HepG2 (cell line): ENCODE data around the gene FRMD5. TPM values are rescaled to one million over a fixed set of nuclear protein-coding genes. Genes with fewer than 3 reads are reported as not detected.

Source experiments
- ATAC-seq: fragments of 200-7000 bp; cut with Tn5 transposase; 3 replicates; pipeline ENCODE4 v1.9.1; 2020; ENCODE audit warnings: mild to moderate bottlenecking, moderate library complexity
- BruUV-seq: library from RNA; stranded (reverse); fragments of 400-500 nt; replicated peaks from 2 replicates; lab custom pipeline; 2021; lab: Mats Ljungman, UMichigan
- CTCF ChIA-PET: fragments of 300-600 bp; formaldehyde crosslinking; extraction: SDS; loops from one replicate; lab custom pipeline; 2021; ENCODE audit warnings: low total read pairs, inconsistent platforms, low intra/inter-chr PET ratio; lab: Yijun Ruan, JAX
- POLR2A ChIA-PET: fragments of 350-600 bp; sonication (Branson Sonifier 250); formaldehyde crosslinking; loops from one replicate; lab custom pipeline; 2020; ENCODE audit warnings: antibody characterized with exemption, inconsistent platforms; lab: Yijun Ruan, JAX
- DNase-seq: peaks from one replicate; pipeline ENCODE4 v3.0.0-alpha.2; 2015; ENCODE audit warnings: low spot score
- FAIRE-seq: peaks from 3 replicates; lab custom pipeline; 2011; peaks lifted over from hg19 to GRCh38; lab: Jason Lieb, UNC
- H2AFZ ChIP-seq: one replicate; pipeline ENCODE4 v1.6.1; 2011; ENCODE audit warnings: low read length, inconsistent platforms
- H3K27ac ChIP-seq: fragments of 300-600 bp; 3 replicates; pipeline ENCODE4 v1.8.0; 2011; ENCODE audit warnings: mixed run types, mild to moderate bottlenecking, mixed read lengths, low read length, inconsistent platforms; ENCODE audit not compliant: insufficient read depth; ENCODE audit errors: extremely low read length
- H3K27me3 ChIP-seq, 2 experiments: fragments of 200-600 bp in 1 of 2; 2 replicates in 1 of 2; 3 replicates in 1 of 2; pipeline versions ENCODE4 v1.6.0 to v1.8.0; 2011; ENCODE audit warnings: low read length in 2 of 2, mild to moderate bottlenecking in 2 of 2, moderate library complexity in 2 of 2, inconsistent platforms in 1 of 2; ENCODE audit not compliant: insufficient read depth in 2 of 2, control insufficient read depth in 1 of 2
- H3K36me3 ChIP-seq, 2 experiments: fragments of 200-600 bp in 1 of 2; replicated peaks in 1 of 2; 2 replicates in 1 of 2; 3 replicates in 1 of 2; pipeline versions ENCODE4 v1.5.1 to v1.8.0; 2011; ENCODE audit warnings: low read length in 2 of 2, inconsistent platforms in 1 of 2; ENCODE audit not compliant: insufficient read depth in 2 of 2, control insufficient read depth in 1 of 2
- H3K4me1 ChIP-seq: 2 replicates; pipeline ENCODE4 v1.5.1; 2012; ENCODE audit warnings: low read length, inconsistent platforms; ENCODE audit not compliant: insufficient read depth
- H3K4me2 ChIP-seq: 2 replicates; pipeline ENCODE4 v1.6.0; 2011; ENCODE audit warnings: low read depth, low read length, inconsistent platforms
- H3K4me3 ChIP-seq, 3 experiments: fragments of 200-600 bp in 1 of 3; sonication (generic), shearing (Covaris generic) in 1 of 3; replicated peaks in 1 of 3; 2 replicates each; pipeline ENCODE4 v1.5.1; 2011 to 2016; ENCODE audit warnings: low read length in 3 of 3, inconsistent platforms in 2 of 3, low read depth in 2 of 3, mild to moderate bottlenecking in 2 of 3, control low read depth in 1 of 3, mixed read lengths in 1 of 3; ENCODE audit not compliant: insufficient read depth in 1 of 3
- H3K79me2 ChIP-seq: one replicate; pipeline ENCODE4 v1.6.1; 2011; ENCODE audit warnings: low read length, inconsistent platforms; ENCODE audit not compliant: insufficient read depth
- H3K9ac ChIP-seq: 2 replicates; pipeline ENCODE4 v1.6.0; 2011; ENCODE audit warnings: mild to moderate bottlenecking, low read depth, low read length, inconsistent platforms; ENCODE audit not compliant: insufficient read depth
- H3K9me3 ChIP-seq: 2 replicates; pipeline ENCODE4 v1.5.1; 2012; ENCODE audit warnings: mild to moderate bottlenecking, low read length
- H4K20me1 ChIP-seq: 2 replicates; pipeline ENCODE4 v1.6.0; 2011; ENCODE audit warnings: inconsistent platforms, mild to moderate bottlenecking, low read length, moderate library complexity; ENCODE audit not compliant: insufficient read depth
- DR1 ChIP-seq: sonication (generic); formaldehyde crosslinking; IDR thresholded peaks from 2 replicates; pipeline ENCODE4 v1.8.0; 2021; ENCODE audit warnings: mild to moderate bottlenecking, missing genetic modification reagents, inconsistent platforms
- HMGA1 ChIP-seq: sonication (generic); formaldehyde crosslinking; conservative IDR thresholded peaks from 2 replicates; pipeline ENCODE4 v1.4.0; 2020; ENCODE audit warnings: missing genetic modification reagents
- MEIS1 ChIP-seq: sonication (generic); formaldehyde crosslinking; IDR thresholded peaks from 2 replicates; pipeline ENCODE4 v1.9.0; 2021; ENCODE audit warnings: mild to moderate bottlenecking, missing genetic modification reagents, moderate library complexity, borderline replicate concordance
- RFX5 ChIP-seq: IDR thresholded peaks from 2 replicates; pipeline ENCODE4 v1.6.1; 2011; ENCODE audit warnings: low read depth, low read length, improper control_type of control experiment
- SETDB1 ChIP-seq: sonication (generic); formaldehyde crosslinking; IDR thresholded peaks from 2 replicates; pipeline ENCODE4 v1.5.1; 2020; ENCODE audit warnings: missing genetic modification reagents, mild to moderate bottlenecking, borderline replicate concordance
- ZFP37 ChIP-seq: sonication (generic); formaldehyde crosslinking; IDR thresholded peaks from 2 replicates; pipeline ENCODE4 v1.4.0; 2020; ENCODE audit warnings: missing genetic modification reagents, borderline replicate concordance
- ZNF124 ChIP-seq: sonication (generic); formaldehyde crosslinking; IDR thresholded peaks from 2 replicates; pipeline ENCODE4 v1.4.0; 2020; ENCODE audit warnings: missing genetic modification reagents
- ZNF550 ChIP-seq: sonication (generic); formaldehyde crosslinking; IDR thresholded peaks from 2 replicates; pipeline ENCODE4 v1.4.0; 2020; ENCODE audit warnings: mild to moderate bottlenecking, missing genetic modification reagents, borderline replicate concordance
- ZNF563 ChIP-seq: sonication (generic); formaldehyde crosslinking; IDR thresholded peaks from 2 replicates; pipeline ENCODE4 v1.8.0; 2022; ENCODE audit warnings: mild to moderate bottlenecking, moderate library complexity, missing genetic modification reagents
- WGBS: methylation state at CpG from one replicate; pipeline ENCODE4 v1.1.6; 2017; ENCODE audit warnings: low lambda C conversion rate; 5-methylcytosine and 5-hydroxymethylcytosine counted together
- in situ Hi-C: cut with HindIII; loops from 2 replicates; pipeline ENCODE4 v1.10.0; 2017; ENCODE audit warnings: low pct_unique_long_range_greater_than_20kb; ENCODE audit not compliant: extremely low pct_ligation_motif_present
- intact Hi-C: fragments of 100-400 bp; cut with micrococcal nuclease; formaldehyde crosslinking; loops from one replicate; pipeline ENCODE4 v1.10.0; 2022; ENCODE audit not compliant: unreplicated experiment
- polyA plus RNA-seq, 8 experiments: library from polyadenylated mRNA; depleted of rRNA in 3 of 8; stranded (reverse) in 7 of 8; unstranded in 1 of 8; fragments of >200 nt; fragmentation: Illumina TruSeq in 4 of 8; extraction: Trizol in 4 of 8; gene quantifications; 2 replicates each; pipeline versions ENCODE4 v1.2.1 to v1.2.3, GENCODE V29; 2011 to 2016; ENCODE audit warnings: low read depth in 4 of 8, missing spikeins in 1 of 8, mixed read lengths in 1 of 8; ENCODE audit not compliant: insufficient read depth in 1 of 8
- total RNA-seq, 5 experiments: library from RNA; depleted of rRNA; stranded (reverse); fragments of >200 nt; fragmentation: Illumina TruSeq; extraction: Trizol; gene quantifications; 2 replicates each; pipeline ENCODE4 v1.2.3, GENCODE V29; 2016; ENCODE audit warnings: low read depth in 1 of 5
- TF ChIP-seq, protein P1 (sequence below): IDR thresholded peaks from 2 replicates; pipeline ENCODE4 v1.6.1; 2016; ENCODE audit warnings: mild to moderate bottlenecking, missing biosample characterization, missing genetic modification reagents
- TF ChIP-seq, protein P2 (sequence below): sonication (generic); formaldehyde crosslinking; IDR thresholded peaks from 2 replicates; pipeline ENCODE4 v1.8.1; 2023; ENCODE audit warnings: missing genetic modification reagents, mild to moderate bottlenecking, borderline replicate concordance
- TF ChIP-seq, protein P3 (sequence below): sonication (generic); formaldehyde crosslinking; IDR thresholded peaks from 2 replicates; pipeline ENCODE4 v1.8.0; 2022; ENCODE audit warnings: mild to moderate bottlenecking, missing genetic modification reagents, borderline replicate concordance

FRMD5 gene
- total and polyA plus RNA-seq, 2 of the 13 experiments (the other 11 are each of a cell fraction or from before 2014, with no cell fraction given), result 0.93 to 1.5 TPM

DNA sequence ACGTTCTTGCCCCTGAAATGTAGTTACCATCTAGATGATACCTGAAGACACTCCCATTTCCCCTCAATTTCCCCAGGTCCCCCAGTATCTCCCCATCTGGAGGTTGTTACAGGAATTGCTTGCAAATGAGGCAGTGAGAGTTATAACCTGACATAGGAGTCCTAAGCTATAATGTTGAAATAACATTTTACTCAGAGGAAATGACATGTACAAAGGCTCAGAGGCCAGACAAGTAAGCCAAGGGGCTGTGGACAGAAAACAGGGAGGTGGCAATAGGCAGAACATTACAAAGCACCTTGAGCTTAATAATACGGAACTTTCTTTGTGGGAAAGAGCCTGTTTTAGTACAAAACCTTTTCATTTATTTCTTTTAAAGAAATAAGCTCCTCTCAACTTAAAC, 171.9 kb downstream of the FRMD5 start:
- BruUV-seq, result no TSS peak

More for the DNA sequence above, 171.9 kb downstream of the FRMD5 start:
- H3K27ac ChIP-seq, result no peak overlapping the region
- H3K4me3 ChIP-seq, result no peak overlapping the region
- WGBS, result 31% methylated on average over 2 of the region's 2 CpGs
- intact Hi-C loops, result no loop called here
- in situ Hi-C loops, result no loop called here
- ChIA-PET CTCF (no interaction called here), POLR2A (no interaction called here)
- H3K79me2 ChIP-seq, result no peaks in the 10 kb centered on the region
- no peaks in the 10 kb centered on the region for H3K4me1 ChIP-seq
- H3K9me3 ChIP-seq, result no peaks in the 10 kb centered on the region
- no peaks in the 10 kb centered on the region for H3K27me3 ChIP-seq
- H3K9ac ChIP-seq, result no peak overlapping the region
- FAIRE-seq (no peak), DNase-seq (no peak), ATAC-seq (no peak)
- H2AFZ ChIP-seq, result no peak overlapping the region
- no peaks in the 10 kb centered on the region for H4K20me1 ChIP-seq
- no peak overlapping the region for H3K4me2 ChIP-seq
- TF ChIP-seq, protein P1, sequence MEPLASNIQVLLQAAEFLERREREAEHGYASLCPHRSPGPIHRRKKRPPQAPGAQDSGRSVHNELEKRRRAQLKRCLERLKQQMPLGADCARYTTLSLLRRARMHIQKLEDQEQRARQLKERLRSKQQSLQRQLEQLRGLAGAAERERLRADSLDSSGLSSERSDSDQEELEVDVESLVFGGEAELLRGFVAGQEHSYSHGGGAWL, result no peak
- TF ChIP-seq ZNF550, result no peak
- no peak for TF ChIP-seq ZFP37 (CRISPR knock-in tag)
- no peak for TF ChIP-seq MEIS1
- TF ChIP-seq, protein P2, sequence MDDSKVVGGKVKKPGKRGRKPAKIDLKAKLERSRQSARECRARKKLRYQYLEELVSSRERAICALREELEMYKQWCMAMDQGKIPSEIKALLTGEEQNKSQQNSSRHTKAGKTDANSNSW (CRISPR knock-in tag), result no peak
- no peak for TF ChIP-seq SETDB1 (CRISPR knock-in tag)
- no peak for TF ChIP-seq ZNF124 (CRISPR knock-in tag)
- TF ChIP-seq RFX5, result no peak
- no peak for TF ChIP-seq DR1 (CRISPR knock-in tag)
- no peak for TF ChIP-seq HMGA1 (CRISPR knock-in tag)
- TF ChIP-seq, protein P3, sequence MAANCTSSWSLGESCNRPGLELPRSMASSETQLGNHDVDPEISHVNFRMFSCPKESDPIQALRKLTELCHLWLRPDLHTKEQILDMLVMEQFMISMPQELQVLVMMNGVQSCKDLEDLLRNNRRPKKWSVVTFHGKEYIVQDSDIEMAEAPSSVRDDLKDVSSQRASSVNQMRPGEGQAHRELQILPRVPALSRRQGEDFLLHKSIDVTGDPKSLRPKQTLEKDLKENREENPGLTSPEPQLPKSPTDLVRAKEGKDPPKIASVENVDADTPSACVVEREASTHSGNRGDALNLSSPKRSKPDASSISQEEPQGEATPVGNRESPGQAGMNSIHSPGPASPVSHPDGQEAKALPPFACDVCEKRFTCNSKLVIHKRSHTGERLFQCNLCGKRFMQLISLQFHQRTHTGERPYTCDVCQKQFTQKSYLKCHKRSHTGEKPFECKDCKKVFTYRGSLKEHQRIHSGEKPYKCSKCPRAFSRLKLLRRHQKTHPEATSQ (CRISPR knock-in tag), result no peak
- TF ChIP-seq ZNF563, result no peak
- H3K36me3 ChIP-seq, result no peaks in the 10 kb centered on the region
